K562 (cell line): ENCODE data around the gene RSPRY1.
A peak's percentile ranks its signal among the peaks of the same experiment; 100 is the strongest.

ENCODE experiments used
- CEBPZ ChIP-seq: fragments of 150-350 bp; IDR thresholded peaks from 2 replicates; pipeline ENCODE4 v1.6.1; 2014; ENCODE audit warnings: low read depth, mild to moderate bottlenecking, low read length, borderline replicate concordance
- CTCF ChIP-seq, 3 experiments: IDR thresholded peaks in 2 of 3; conservative IDR thresholded peaks in 1 of 3; 2 replicates each; pipeline ENCODE4 v1.5.1; 2011 to 2012; ENCODE audit warnings: low read length in 3 of 3, mild to moderate bottlenecking in 3 of 3, control low read depth in 2 of 3, improper control_type of control experiment in 1 of 3, inconsistent platforms in 1 of 3, low read depth in 1 of 3, mixed read lengths in 1 of 3, moderate library complexity in 1 of 3; ENCODE audit not compliant: insufficient read depth in 2 of 3
- EP300 ChIP-seq: IDR thresholded peaks from 2 replicates; pipeline ENCODE4 v1.6.1; 2012; ENCODE audit warnings: low read length, improper control_type of control experiment
- NCOA2 ChIP-seq, 2 experiments: fragments of 450-650 bp; IDR thresholded peaks; 2 replicates each; pipeline ENCODE4 v1.6.1; 2018; ENCODE audit warnings: mild to moderate bottlenecking in 2 of 2, moderate library complexity in 1 of 2; ENCODE audit not compliant: partially characterized antibody in 2 of 2
- POLR2A ChIP-seq: fragments of 450-650 bp; conservative IDR thresholded peaks from 2 replicates; pipeline ENCODE4 v1.6.1; 2016
- SAFB ChIP-seq: fragments of 200-400 bp; formaldehyde crosslinking; IDR thresholded peaks from 2 replicates; pipeline ENCODE4 v1.6.1; 2017; ENCODE audit warnings: low read depth, low read length, borderline replicate concordance
- SMC3 ChIP-seq: conservative IDR thresholded peaks from 2 replicates; pipeline ENCODE4 v1.6.1; 2011; ENCODE audit warnings: low read depth, low read length, improper control_type of control experiment; ENCODE audit not compliant: insufficient read depth
- U2AF2 ChIP-seq: fragments of 200-400 bp; formaldehyde crosslinking; optimal IDR thresholded peaks from 2 replicates; pipeline ENCODE3; 2017; ENCODE audit warnings: low read depth, mild to moderate bottlenecking, low read length
- ZNF274 ChIP-seq: IDR thresholded peaks from 2 replicates; pipeline ENCODE4 v1.6.1; 2011; ENCODE audit warnings: low read depth, mild to moderate bottlenecking, low read length, moderate library complexity, borderline replicate concordance
- TF ChIP-seq, protein P1 (sequence below): fragments of 450-650 bp; IDR thresholded peaks from 2 replicates; pipeline ENCODE4 v1.6.1; 2016; ENCODE audit warnings: low read depth
- TF ChIP-seq, protein P2 (sequence below): fragments of 250-450 bp; sonication (Bioruptor Pico); IDR thresholded peaks from 2 replicates; pipeline ENCODE4 v1.4.0; 2020; ENCODE audit warnings: mild to moderate bottlenecking, moderate library complexity

- TF ChIP-seq POLR2A (no peak), U2AF2 (no peak), SAFB (no peak), NCOA2 (IDR thresholded peaks at IDR 0.05; ENCODE audit: partially characterized antibody in 2 of 2) (no peak), SMC3 (no peak), ZNF274 (no peak), CTCF (IDR thresholded peaks at IDR 0.05 in 2 of 3, conservative IDR thresholded peaks at IDR 0.05 in 1 of 3; ENCODE audit: insufficient read depth in 2 of 3, low read depth in 1 of 3, low read length in 3 of 3) (peak; percentile 36 to 60 (median 51)), EP300 (no peak), CEBPZ (no peak)
- TF ChIP-seq, protein P1, sequence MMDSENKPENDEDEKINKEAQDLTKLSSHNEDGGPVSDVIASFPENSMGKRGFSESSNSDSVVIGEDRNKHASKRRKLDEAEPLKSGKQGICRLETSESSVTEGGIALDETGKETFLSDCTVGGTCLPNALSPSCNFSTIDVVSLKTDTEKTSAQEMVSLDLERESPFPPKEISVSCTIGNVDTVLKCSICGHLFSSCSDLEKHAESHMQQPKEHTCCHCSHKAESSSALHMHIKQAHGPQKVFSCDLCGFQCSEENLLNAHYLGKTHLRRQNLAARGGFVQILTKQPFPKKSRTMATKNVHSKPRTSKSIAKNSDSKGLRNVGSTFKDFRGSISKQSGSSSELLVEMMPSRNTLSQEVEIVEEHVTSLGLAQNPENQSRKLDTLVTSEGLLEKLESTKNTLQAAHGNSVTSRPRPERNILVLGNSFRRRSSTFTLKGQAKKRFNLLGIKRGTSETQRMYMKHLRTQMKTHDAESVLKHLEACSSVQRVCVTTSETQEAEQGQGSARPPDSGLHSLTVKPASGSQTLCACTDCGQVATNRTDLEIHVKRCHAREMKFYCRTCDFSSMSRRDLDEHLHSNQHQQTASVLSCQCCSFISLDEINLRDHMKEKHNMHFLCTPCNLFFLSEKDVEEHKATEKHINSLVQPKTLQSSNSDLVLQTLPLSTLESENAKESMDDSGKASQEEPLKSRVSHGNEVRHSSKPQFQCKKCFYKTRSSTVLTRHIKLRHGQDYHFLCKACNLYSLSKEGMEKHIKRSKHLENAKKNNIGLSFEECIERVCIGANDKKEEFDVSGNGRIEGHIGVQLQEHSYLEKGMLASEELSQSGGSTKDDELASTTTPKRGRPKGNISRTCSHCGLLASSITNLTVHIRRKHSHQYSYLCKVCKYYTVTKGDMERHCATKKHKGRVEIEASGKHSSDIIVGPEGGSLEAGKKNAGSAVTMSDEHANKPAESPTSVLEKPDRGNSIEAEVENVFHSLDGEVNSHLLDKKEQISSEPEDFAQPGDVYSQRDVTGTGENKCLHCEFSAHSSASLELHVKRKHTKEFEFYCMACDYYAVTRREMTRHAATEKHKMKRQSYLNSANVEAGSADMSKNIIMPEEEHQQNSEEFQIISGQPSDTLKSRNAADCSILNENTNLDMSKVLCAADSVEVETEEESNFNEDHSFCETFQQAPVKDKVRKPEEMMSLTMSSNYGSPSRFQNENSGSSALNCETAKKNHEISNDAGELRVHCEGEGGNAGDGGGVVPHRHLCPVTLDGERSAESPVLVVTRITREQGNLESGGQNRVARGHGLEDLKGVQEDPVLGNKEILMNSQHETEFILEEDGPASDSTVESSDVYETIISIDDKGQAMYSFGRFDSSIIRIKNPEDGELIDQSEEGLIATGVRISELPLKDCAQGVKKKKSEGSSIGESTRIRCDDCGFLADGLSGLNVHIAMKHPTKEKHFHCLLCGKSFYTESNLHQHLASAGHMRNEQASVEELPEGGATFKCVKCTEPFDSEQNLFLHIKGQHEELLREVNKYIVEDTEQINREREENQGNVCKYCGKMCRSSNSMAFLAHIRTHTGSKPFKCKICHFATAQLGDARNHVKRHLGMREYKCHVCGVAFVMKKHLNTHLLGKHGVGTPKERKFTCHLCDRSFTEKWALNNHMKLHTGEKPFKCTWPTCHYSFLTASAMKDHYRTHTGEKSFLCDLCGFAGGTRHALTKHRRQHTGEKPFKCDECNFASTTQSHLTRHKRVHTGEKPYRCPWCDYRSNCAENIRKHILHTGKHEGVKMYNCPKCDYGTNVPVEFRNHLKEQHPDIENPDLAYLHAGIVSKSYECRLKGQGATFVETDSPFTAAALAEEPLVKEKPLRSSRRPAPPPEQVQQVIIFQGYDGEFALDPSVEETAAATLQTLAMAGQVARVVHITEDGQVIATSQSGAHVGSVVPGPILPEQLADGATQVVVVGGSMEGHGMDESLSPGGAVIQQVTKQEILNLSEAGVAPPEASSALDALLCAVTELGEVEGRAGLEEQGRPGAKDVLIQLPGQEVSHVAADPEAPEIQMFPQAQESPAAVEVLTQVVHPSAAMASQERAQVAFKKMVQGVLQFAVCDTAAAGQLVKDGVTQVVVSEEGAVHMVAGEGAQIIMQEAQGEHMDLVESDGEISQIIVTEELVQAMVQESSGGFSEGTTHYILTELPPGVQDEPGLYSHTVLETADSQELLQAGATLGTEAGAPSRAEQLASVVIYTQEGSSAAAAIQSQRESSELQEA, result no peak
- TF ChIP-seq, protein P2, sequence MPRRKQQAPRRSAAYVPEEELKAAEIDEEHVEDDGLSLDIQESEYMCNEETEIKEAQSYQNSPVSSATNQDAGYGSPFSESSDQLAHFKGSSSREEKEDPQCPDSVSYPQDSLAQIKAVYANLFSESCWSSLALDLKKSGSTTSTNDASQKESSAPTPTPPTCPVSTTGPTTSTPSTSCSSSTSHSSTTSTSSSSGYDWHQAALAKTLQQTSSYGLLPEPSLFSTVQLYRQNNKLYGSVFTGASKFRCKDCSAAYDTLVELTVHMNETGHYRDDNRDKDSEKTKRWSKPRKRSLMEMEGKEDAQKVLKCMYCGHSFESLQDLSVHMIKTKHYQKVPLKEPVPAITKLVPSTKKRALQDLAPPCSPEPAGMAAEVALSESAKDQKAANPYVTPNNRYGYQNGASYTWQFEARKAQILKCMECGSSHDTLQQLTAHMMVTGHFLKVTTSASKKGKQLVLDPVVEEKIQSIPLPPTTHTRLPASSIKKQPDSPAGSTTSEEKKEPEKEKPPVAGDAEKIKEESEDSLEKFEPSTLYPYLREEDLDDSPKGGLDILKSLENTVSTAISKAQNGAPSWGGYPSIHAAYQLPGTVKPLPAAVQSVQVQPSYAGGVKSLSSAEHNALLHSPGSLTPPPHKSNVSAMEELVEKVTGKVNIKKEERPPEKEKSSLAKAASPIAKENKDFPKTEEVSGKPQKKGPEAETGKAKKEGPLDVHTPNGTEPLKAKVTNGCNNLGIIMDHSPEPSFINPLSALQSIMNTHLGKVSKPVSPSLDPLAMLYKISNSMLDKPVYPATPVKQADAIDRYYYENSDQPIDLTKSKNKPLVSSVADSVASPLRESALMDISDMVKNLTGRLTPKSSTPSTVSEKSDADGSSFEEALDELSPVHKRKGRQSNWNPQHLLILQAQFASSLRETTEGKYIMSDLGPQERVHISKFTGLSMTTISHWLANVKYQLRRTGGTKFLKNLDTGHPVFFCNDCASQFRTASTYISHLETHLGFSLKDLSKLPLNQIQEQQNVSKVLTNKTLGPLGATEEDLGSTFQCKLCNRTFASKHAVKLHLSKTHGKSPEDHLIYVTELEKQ (CRISPR knock-in tag), result no peak
Measured at GRCh38 chr16:57146735-57147134, 39.4 kb upstream of the RSPRY1 start.
